ENCODE results near the gene SPATA2L. TPM values are rescaled to one million over a fixed set of nuclear protein-coding genes. Genes with fewer than 3 reads are reported as not detected.

SPATA2L gene
- total and polyA plus RNA-seq, 2 of the 13 experiments (the other 11 are each of a cell fraction or from before 2014, with no cell fraction given) = 9.1 to 20.7 TPM

- TF ChIP-seq RERE (CRISPR knock-in tag; IDR thresholded peaks at IDR 0.05; ENCODE audit: low read depth) (peak; percentile 89), NR2F1 (CRISPR knock-in tag; IDR thresholded peaks at IDR 0.05) (peak; percentile 20 to 50; a peak in 1 of 4 replicates), FOXK2 (IDR thresholded peaks at IDR 0.05) (peak; percentile 99), GPN1 (CRISPR knock-in tag; IDR thresholded peaks at IDR 0.05; ENCODE audit: borderline replicate concordance) (no peak; the same call in 1 of the 2 replicates), TCF7 (IDR thresholded peaks at IDR 0.05; ENCODE audit: low read depth) (no peak), ZNF713 (CRISPR knock-in tag; IDR thresholded peaks at IDR 0.05) (peak; percentile 82; the same call in 1 of the 2 replicates), FLYWCH1 (CRISPR knock-in tag; IDR thresholded peaks at IDR 0.05) (0 out of 2 replicates have a peak, but pooled peaks have one; percentile 85), ZNF7 (CRISPR knock-in tag; IDR thresholded peaks at IDR 0.05) (peak; percentile 87), FOXA1 (IDR thresholded peaks at IDR 0.05) (no peak), FOXA1 (CRISPR knock-in tag; IDR thresholded peaks at IDR 0.05) (peak; percentile 70), ZC3H4 (CRISPR knock-in tag; IDR thresholded peaks at IDR 0.05; ENCODE audit: borderline replicate concordance) (no peak), NFIC (IDR thresholded peaks at IDR 0.05; ENCODE audit: low read length) (peak; percentile 74; the same call in 1 of the 2 replicates), MZF1 (CRISPR knock-in tag; IDR thresholded peaks at IDR 0.05; ENCODE audit: borderline replicate concordance) (peak; percentile 97; the same call in 1 of the 2 replicates), KAT8 (CRISPR knock-in tag; IDR thresholded peaks at IDR 0.05) (peak; percentile 96), ZNF615 (CRISPR knock-in tag; IDR thresholded peaks at IDR 0.05; ENCODE audit: borderline replicate concordance) (peak; percentile 94), SAFB2 (CRISPR knock-in tag; IDR thresholded peaks at IDR 0.05; ENCODE audit: borderline replicate concordance, low read depth) (peak; percentile 91; the same call in 1 of the 2 replicates), AGO2 (optimal IDR thresholded peaks at IDR 0.05; ENCODE audit: low read depth, low read length) (peak; percentile 17), ZNF883 (CRISPR knock-in tag; IDR thresholded peaks at IDR 0.05; ENCODE audit: not compliant biosample characterization) (peak; percentile 99), JUNB (CRISPR knock-in tag; IDR thresholded peaks at IDR 0.05; ENCODE audit: borderline replicate concordance) (no peak)
- TF ChIP-seq, protein P1, sequence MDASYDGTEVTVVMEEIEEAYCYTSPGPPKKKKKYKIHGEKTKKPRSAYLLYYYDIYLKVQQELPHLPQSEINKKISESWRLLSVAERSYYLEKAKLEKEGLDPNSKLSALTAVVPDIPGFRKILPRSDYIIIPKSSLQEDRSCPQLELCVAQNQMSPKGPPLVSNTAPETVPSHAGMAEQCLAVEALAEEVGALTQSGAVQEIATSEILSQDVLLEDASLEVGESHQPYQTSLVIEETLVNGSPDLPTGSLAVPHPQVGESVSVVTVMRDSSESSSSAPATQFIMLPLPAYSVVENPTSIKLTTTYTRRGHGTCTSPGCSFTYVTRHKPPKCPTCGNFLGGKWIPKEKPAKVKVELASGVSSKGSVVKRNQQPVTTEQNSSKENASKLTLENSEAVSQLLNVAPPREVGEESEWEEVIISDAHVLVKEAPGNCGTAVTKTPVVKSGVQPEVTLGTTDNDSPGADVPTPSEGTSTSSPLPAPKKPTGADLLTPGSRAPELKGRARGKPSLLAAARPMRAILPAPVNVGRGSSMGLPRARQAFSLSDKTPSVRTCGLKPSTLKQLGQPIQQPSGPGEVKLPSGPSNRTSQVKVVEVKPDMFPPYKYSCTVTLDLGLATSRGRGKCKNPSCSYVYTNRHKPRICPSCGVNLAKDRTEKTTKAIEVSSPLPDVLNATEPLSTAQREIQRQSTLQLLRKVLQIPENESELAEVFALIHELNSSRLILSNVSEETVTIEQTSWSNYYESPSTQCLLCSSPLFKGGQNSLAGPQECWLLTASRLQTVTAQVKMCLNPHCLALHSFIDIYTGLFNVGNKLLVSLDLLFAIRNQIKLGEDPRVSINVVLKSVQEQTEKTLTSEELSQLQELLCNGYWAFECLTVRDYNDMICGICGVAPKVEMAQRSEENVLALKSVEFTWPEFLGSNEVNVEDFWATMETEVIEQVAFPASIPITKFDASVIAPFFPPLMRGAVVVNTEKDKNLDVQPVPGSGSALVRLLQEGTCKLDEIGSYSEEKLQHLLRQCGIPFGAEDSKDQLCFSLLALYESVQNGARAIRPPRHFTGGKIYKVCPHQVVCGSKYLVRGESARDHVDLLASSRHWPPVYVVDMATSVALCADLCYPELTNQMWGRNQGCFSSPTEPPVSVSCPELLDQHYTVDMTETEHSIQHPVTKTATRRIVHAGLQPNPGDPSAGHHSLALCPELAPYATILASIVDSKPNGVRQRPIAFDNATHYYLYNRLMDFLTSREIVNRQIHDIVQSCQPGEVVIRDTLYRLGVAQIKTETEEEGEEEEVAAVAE (CRISPR knock-in tag; IDR thresholded peaks at IDR 0.05; ENCODE audit: borderline replicate concordance) = peak; percentile 86
These were observed 14.2 kb downstream of the SPATA2L start (continued) for GRCh38 chr16:89687092-89687940.
